Endodermal cell (in vitro differentiated cells): ENCODE data around the gene PRR35. TPM values are rescaled to one million over a fixed set of nuclear protein-coding genes. Genes with fewer than 3 reads are reported as not detected.
A peak's percentile ranks its signal among the peaks of the same experiment; 100 is the strongest.

Experiments used
- DNase-seq: peaks from one replicate; pipeline ENCODE4 v3.0.0-alpha.2; 2017
- H3K27ac ChIP-seq: 2 replicates; pipeline ENCODE4 v1.5.1; 2013; ENCODE audit warnings: mild to moderate bottlenecking, low read depth, low read length, moderate library complexity
- H3K27me3 ChIP-seq: 2 replicates; pipeline ENCODE4 v1.6.1; 2013; ENCODE audit warnings: mild to moderate bottlenecking, low read length, moderate library complexity; ENCODE audit not compliant: insufficient read depth, control insufficient read depth, poor library complexity, severe bottlenecking
- H3K36me3 ChIP-seq: 2 replicates; pipeline ENCODE4 v1.7.0; 2013; ENCODE audit warnings: mild to moderate bottlenecking, low read length, moderate library complexity; ENCODE audit not compliant: control insufficient read depth, insufficient read depth
- H3K4me1 ChIP-seq: one replicate; pipeline ENCODE4 v1.7.0; 2013; ENCODE audit warnings: low read length; ENCODE audit not compliant: control insufficient read depth, insufficient read depth
- H3K4me3 ChIP-seq: 2 replicates; pipeline ENCODE4 v1.5.1; 2013; ENCODE audit warnings: mild to moderate bottlenecking, low read length, moderate library complexity
- H3K9ac ChIP-seq: 2 replicates; pipeline ENCODE4 v1.6.1; 2013; ENCODE audit warnings: mild to moderate bottlenecking, low read length, moderate library complexity; ENCODE audit not compliant: poor library complexity, severe bottlenecking; ENCODE audit errors: extremely low read depth
- H3K9me3 ChIP-seq: 2 replicates; pipeline ENCODE4 v1.6.1; 2013; ENCODE audit warnings: mild to moderate bottlenecking, low read length, moderate library complexity; ENCODE audit not compliant: control insufficient read depth
- H3K27ac Mint-ChIP-seq: 2 replicates; pipeline ENCODE4 v1.8.0; 2020; ENCODE audit warnings: mixed read lengths
- H3K27me3 Mint-ChIP-seq: 2 replicates; pipeline ENCODE4 v1.8.0; 2021; ENCODE audit warnings: mild to moderate bottlenecking, mixed read lengths; ENCODE audit not compliant: insufficient read depth
- H3K36me3 Mint-ChIP-seq: 2 replicates; pipeline ENCODE4 v1.8.0; 2020; ENCODE audit warnings: low read depth, mixed read lengths
- H3K4me1 Mint-ChIP-seq: 2 replicates; pipeline ENCODE4 v1.8.0; 2020; ENCODE audit warnings: mixed read lengths
- H3K4me3 Mint-ChIP-seq: 2 replicates; pipeline ENCODE4 v1.8.0; 2020; ENCODE audit warnings: mild to moderate bottlenecking, moderate library complexity, mixed read lengths
- H3K9me3 Mint-ChIP-seq: 2 replicates; pipeline ENCODE4 v1.8.0; 2020; ENCODE audit warnings: mild to moderate bottlenecking, mixed read lengths
- CTCF ChIP-seq: fragments of 200-600 bp; sonication (generic); conservative IDR thresholded peaks from 2 replicates; pipeline ENCODE4 v1.5.0; 2021; ENCODE audit warnings: antibody characterized with exemption, mild to moderate bottlenecking
- WGBS, 2 experiments: methylation state at CpG; one replicate each; pipeline versions ENCODE4 v1.1.5 to v1.1.7; 2013; ENCODE audit warnings: missing lambda C conversion rate in 2 of 2, mixed read lengths in 1 of 2; ENCODE audit not compliant: insufficient coverage in 1 of 2, insufficient read length in 1 of 2; 5-methylcytosine and 5-hydroxymethylcytosine counted together
- total RNA-seq, 2 donors: library from RNA; stranded (reverse); fragmentation: NEBNext Ultra II Directional in 1 of 2; extraction: Animal tissue kit (Norgen Biotek cat#: 25700) in 1 of 2; gene quantifications; 2 replicates in 1 of 2; 3 replicates in 1 of 2; pipeline ENCODE4 v1.2.1, GENCODE V29; 2021

The PRR35 gene
- total RNA-seq, 2 donors from 2014 or later: 0.29 to 0.62 TPM

DNA sequence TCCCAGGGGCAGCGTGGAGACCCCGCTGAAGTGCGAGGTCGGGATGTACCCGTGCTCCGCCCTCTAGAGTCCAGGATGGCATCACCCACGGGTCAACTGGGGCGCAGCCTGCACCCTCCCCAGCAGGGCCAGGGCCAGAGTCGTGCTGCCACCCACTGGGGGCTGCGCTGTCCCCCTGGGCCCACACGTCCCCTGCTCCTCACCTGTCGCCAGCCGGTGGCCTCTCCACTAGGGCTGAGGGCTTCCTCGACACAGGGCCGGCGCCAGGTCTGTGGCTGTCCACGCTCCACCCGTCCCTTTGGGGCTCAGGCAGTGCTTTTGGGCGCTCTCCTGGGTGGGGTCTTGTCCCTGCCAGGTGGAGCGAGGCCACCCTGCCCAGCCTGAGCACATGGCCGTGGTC is 11.6 kb upstream of the PRR35 start:
- no peak overlapping the region for H3K27ac ChIP-seq
- Mint-ChIP-seq H3K27ac (no peak overlapping the region), H3K4me3 (no peak overlapping the region), H3K36me3 (peaks cover 6% of the 10 kb centered on the region), H3K9me3 (no peaks in the 10 kb centered on the region), H3K4me1 (no peaks in the 10 kb centered on the region), H3K27me3 (no peaks in the 10 kb centered on the region)
- WGBS, 2 experiments: 97% methylated on average over 17 to 21 of the region's 21 CpGs
- DNase-seq: no peak
- no peak overlapping the region for H3K4me3 ChIP-seq
- H3K9ac ChIP-seq: no peak overlapping the region
- no peak for TF ChIP-seq CTCF
- H3K27me3 ChIP-seq: no peaks in the 10 kb centered on the region
- H3K4me1 ChIP-seq: no peaks in the 10 kb centered on the region
- no peaks in the 10 kb centered on the region for H3K36me3 ChIP-seq
- H3K9me3 ChIP-seq: no peaks in the 10 kb centered on the region

DNA sequence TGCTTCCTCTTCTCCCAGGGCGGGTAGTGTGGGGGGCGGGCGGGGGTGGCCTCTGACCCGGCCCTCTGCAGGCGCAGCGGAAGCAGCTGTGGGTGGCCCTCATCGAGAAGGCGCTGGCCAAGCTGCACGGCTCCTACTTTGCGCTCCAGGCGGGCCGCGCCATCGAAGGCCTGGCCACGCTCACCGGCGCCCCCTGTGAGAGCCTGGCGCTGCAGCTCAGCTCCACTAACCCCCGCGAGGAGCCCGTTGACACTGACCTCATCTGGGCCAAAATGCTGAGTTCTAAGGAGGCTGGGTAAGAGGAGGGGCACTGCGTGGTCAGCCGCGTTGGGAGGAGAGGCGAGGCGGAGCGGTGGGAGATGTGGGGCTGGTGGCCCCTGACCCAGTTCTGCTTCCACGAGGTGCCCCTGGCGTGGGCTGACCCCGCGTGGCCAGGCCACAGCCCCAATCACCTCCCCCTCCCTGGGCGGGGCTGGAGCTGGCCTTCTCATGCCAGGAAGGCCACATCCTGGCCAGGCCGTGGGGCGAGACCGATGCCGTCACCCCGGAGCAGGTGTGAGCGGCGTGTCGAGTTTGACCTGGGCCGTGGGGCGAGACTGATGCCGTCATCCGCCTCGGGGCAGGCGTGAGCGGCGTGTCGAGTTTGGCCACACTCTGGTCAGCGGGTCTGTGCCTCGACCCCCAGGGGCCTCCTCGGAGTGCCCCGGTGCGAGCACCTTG is 10.5 kb upstream of the PRR35 start:
- no peaks in the 10 kb centered on the region for H3K4me1 ChIP-seq
- Mint-ChIP-seq H3K4me1 (no peaks in the 10 kb centered on the region), H3K27ac (no peak overlapping the region), H3K9me3 (no peaks in the 10 kb centered on the region), H3K4me3 (no peak overlapping the region), H3K36me3 (peaks cover 9% of the 10 kb centered on the region), H3K27me3 (no peaks in the 10 kb centered on the region)
- H3K9ac ChIP-seq: no peak overlapping the region
- no peaks in the 10 kb centered on the region for H3K27me3 ChIP-seq
- WGBS, 2 experiments: 96% methylated on average over 32 to 54 of the region's 54 CpGs
- peak; percentile 67 for TF ChIP-seq CTCF
- H3K36me3 ChIP-seq: no peaks in the 10 kb centered on the region
- H3K4me3 ChIP-seq: no peak overlapping the region
- peak; percentile 81 for DNase-seq
- H3K9me3 ChIP-seq: no peaks in the 10 kb centered on the region
- H3K27ac ChIP-seq: no peak overlapping the region

GRCh38 chr16:551210-551609 is 9.0 kb upstream of the PRR35 start:
- H3K9me3 ChIP-seq: no peaks in the 10 kb centered on the region
- no peaks in the 10 kb centered on the region for H3K4me1 Mint-ChIP-seq

More at GRCh38 chr16:551210-551609, 9.0 kb upstream of the PRR35 start:
- no peaks in the 10 kb centered on the region for H3K36me3 ChIP-seq
- H3K9me3 Mint-ChIP-seq: no peaks in the 10 kb centered on the region
- H3K9ac ChIP-seq: no peak overlapping the region
- no peak for DNase-seq
- H3K4me3 Mint-ChIP-seq: no peak overlapping the region
- no peak overlapping the region for H3K27ac ChIP-seq
- H3K4me1 ChIP-seq: no peaks in the 10 kb centered on the region
- no peaks in the 10 kb centered on the region for H3K27me3 Mint-ChIP-seq
- no peak for TF ChIP-seq CTCF
- WGBS, 2 experiments: 98% methylated on average over 19 to 28 of the region's 28 CpGs
- no peak overlapping the region for H3K4me3 ChIP-seq
- H3K27me3 ChIP-seq: no peaks in the 10 kb centered on the region
- H3K36me3 Mint-ChIP-seq: peaks cover 9% of the 10 kb centered on the region
- no peak overlapping the region for H3K27ac Mint-ChIP-seq
